GM19035 (cell line): ENCODE measurements around the gene IGHMBP2.

Experiments used
- ATAC-seq: cut with Tn5 transposase; IDR thresholded peaks from one replicate; pipeline ENCODE4 v1.9.1; 2021; ENCODE audit not compliant: unreplicated experiment

Gene IGHMBP2

GRCh38 chr11:68889948-68890446, 13.7 kb upstream of the IGHMBP2 start:
- no peak for ATAC-seq

DNA sequence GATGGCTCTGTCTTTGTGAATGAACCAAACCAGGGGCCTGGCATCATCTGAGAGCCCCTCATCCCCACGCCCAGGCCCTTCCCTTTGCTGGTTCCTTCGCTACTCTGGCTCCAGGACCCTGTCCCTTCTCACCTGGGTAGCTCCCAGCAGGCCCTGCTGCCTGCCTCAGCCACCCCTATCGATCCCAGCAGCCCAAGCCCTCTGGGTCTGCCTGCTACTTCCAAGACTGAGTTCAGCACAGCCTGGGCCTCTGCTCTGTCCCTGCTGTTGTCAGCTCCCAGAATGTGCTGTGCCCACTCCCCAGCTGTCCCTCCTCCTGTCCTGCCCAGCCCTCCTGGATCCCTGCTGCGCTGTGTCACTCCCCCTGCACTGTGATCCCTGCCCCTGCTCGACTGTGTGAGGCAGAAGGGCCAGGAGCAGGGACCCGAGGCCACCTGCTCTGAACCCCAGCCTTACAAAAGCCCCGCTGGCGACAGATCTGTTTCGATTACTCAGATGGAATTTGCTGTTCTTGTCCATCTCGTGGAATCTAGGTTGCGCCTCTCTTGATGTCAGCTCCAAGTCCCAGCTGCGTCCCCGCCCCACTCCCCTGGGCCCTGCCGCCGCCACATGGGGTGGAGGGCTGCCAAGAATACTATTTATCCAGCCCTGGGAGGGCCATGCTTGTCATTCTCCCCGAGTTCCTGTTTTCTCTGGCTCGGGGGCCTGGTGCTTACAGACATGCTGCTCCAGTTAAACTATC, 13.0 kb upstream of the IGHMBP2 start:
- ATAC-seq, result no peak

- ATAC-seq, result no peak
Measured at GRCh38 chr11:68891351-68891948, 12.2 kb upstream of the IGHMBP2 start.

GRCh38 chr11:68892576-68892975, 11.1 kb upstream of the IGHMBP2 start:
- ATAC-seq, result no peak

GRCh38 chr11:68893282-68893681, 10.4 kb upstream of the IGHMBP2 start:
- no peak for ATAC-seq

GRCh38 chr11:68896171-68896959, 7.3 kb upstream of the IGHMBP2 start:
- ATAC-seq, result no peak

DNA sequence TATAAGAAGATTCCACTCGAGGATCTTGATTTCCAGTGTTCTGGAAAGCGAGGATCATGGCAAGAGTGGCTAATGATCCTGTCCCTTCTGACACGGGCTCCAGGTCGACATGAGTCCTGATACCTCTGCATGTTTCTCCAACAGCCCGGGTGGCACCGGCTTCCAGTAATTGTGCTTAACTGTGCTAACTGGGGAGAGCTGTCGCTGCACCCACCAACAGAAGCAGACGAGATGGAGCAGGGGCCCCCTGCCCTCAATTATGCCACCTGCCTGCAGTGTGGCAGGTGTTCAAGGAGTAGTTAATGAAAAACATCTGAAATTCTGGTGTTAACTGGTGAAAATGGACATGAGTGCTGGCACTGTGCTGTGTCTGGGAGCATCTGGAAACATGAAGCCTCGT, 6.2 kb upstream of the IGHMBP2 start:
- ATAC-seq, result no peak

- no peak for ATAC-seq
Measured at GRCh38 chr11:68900835-68901381, 2.8 kb upstream of the IGHMBP2 start.

DNA sequence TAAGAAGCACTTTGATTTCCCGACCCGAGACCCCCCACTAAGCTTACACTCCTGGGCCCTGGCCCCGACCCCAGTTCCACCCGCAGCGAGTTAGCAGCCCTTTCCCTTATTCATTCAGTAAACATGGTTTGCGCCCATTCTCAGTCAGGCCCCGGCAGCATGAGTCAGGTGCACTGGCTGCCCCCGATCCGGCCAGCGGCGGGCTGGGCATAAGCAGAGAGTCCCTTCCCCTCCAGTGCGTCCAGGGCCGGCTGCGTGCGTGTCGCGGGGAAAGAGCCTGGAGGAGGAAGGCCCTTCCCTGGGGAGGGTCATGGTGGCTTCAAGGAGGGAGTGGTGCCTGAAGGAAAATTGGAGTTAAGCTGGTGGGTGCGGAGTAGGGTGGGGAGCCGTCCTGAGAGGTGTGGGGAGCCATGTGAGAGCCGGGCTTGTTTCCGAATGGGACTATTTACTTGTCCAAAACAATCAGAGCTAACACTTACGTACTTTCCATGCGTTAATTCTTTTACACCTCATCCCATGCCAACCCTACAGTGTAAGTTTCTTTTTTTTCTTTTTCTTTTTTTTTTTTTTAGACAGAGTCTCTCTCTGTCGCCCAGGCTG, 657 bp downstream of the IGHMBP2 start:
- ATAC-seq, result peak; percentile 13

DNA sequence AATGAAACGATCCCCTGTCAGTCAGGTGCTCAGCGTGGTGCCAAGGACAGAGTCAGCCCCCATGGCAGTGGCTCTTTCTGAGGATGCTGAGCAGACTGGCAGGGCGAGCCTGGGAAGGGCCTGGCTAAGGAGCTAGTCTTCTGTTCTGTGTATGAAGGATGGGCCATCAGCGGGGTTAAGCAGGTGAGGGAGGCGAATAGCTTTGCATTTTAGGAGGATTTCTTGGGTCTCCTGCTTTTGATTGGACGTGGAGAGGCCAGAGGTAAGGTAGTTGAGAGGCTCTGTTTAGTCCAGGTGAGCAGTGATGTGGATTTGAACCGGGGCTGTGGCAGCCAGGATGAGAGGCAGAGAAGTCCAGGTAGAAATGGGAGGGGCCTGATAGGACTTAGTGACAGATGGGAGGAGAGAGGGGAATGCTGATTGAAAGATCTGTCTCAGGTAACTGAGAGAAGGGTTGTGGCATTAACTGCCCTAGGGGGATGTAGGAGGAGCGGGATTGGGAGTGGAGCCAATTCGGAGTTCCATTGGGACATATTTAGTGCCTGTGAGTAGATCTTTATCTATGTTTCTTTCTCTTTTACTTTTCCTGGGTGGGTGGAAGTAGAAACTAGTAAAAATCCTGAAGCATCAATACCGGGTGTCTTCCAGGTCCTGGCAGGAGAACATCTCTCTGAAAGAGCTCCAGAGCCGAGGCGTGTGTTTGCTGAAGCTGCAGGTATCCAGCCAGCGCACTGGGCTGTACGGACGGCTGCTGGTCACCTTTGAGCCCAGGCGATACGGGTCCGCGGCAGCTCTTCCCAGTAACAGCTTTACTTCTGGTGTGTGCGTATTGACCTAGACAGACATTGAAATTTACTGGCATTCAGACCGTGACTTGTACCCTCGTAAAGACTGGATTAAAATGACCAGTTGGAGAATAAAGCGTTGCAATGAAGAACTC, 2.0 kb downstream of the IGHMBP2 start:
- no peak for ATAC-seq

DNA sequence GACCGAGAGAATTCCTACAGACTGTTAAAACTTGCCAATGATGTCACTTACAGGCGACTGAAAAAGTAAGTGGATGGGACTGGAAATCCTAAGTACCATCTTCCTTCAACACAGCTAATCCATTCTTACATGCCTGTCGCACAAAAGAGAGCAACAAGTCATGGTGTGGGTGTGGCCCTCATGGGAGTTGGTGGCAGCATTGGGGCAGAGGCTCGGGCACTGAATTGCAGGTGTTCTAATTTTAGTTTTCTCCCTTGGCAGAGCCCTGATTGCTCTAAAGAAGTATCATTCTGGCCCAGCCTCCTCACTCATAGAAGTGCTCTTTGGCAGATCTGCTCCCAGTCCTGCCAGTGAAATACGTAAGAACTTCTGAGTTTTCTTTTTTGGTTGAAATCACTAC, 4.6 kb downstream of the IGHMBP2 start:
- no peak for ATAC-seq

DNA sequence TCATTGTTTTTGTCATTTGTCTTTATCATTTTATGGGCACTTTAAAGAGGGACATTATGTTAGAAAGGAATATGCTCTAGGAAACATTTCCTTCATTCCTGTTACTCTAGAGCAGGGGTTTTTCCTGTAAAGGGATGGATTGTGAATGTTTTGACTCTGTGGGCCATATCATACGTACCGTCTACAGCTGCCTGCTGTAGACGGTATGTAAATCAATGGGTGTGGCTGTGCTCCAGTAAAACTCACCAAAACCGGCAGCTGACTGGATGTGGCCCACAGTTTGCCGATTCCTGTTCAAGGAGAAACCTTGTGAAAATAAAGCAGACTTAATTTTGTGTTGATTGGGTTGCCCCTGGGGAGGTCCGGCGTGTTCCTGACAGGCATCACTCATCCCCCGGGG, 7.3 kb downstream of the IGHMBP2 start:
- no peak for ATAC-seq

GRCh38 chr11:68911731-68912130, 8.0 kb downstream of the IGHMBP2 start:
- ATAC-seq, result no peak

DNA sequence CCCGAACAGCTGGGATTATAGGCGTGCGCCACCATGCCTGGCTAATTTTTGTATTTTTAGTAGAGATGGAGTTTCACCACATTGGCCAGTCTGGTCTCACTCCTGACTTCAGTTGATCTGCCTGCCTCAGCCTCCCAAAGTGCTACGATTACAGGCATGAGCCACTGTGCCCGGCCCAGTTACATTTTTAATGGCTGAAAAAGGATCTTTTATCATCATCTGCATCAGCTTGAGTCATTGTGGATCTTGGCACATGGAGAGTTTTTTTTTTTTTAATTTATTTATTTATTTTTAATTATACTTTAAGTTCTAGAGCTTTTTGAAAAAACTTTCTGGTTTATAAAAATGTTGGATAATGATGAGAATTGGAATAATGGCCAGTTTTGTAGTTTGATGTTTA, 8.6 kb downstream of the IGHMBP2 start:
- no peak for ATAC-seq

DNA sequence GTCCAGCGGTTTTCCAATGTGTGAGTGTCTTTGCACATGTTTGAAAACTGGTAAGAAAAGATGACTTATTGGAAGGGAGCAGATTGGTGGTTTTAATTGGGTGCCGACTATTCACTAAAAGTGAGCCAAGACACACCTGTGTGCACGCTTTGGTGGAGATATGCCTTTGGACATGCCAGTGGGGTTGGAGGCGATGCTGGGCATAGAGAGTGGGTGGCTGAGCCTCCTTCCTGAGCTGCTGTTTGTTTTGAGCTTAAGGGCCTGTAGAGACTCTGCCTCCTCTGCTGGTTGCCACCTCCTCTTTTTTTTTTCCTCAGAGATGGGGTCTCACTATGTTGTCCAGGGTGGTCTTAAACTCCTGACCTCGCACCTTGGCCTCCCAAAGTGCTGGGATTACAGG, 9.5 kb downstream of the IGHMBP2 start:
- ATAC-seq, result no peak

DNA sequence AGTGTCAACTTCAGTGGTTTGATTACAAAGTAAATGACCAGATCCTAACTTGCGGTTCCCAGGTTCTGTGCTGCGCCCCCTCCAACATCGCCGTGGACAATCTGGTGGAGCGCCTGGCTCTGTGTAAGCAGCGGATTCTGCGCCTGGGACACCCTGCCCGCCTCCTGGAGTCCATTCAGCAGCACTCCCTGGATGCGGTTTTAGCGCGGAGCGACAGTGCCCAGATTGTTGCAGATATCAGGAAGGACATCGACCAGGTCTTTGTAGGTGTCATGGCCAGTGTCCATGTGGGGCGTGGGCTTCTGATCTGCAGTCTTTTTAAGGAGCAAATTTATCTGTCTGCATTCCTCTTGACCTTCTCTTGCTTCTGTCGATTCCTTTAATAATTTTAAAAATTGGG, 11.1 kb downstream of the IGHMBP2 start:
- ATAC-seq, result no peak

DNA sequence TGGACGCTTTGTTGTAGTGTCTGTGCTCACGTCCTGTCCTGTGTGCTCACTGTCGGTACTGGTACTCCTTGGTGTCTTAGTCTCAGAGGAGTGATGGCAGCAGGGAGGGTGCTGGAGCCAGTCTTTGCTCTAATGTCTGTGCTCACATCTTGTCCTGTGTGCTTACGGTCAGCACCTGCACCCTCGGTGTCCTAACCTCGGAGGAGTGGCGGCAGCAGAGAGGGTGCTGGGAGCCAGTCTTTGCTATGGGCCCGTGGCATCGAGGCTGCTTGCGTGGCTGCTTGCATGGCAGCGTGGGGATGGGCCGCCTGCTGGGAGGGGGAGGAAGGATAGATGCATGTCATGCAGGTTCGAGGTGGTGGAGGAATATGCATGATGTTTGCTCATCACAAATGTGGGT, 12.7 kb downstream of the IGHMBP2 start:
- no peak for ATAC-seq

GRCh38 chr11:68923614-68924013, 19.9 kb downstream of the IGHMBP2 start:
- ATAC-seq, result no peak

DNA sequence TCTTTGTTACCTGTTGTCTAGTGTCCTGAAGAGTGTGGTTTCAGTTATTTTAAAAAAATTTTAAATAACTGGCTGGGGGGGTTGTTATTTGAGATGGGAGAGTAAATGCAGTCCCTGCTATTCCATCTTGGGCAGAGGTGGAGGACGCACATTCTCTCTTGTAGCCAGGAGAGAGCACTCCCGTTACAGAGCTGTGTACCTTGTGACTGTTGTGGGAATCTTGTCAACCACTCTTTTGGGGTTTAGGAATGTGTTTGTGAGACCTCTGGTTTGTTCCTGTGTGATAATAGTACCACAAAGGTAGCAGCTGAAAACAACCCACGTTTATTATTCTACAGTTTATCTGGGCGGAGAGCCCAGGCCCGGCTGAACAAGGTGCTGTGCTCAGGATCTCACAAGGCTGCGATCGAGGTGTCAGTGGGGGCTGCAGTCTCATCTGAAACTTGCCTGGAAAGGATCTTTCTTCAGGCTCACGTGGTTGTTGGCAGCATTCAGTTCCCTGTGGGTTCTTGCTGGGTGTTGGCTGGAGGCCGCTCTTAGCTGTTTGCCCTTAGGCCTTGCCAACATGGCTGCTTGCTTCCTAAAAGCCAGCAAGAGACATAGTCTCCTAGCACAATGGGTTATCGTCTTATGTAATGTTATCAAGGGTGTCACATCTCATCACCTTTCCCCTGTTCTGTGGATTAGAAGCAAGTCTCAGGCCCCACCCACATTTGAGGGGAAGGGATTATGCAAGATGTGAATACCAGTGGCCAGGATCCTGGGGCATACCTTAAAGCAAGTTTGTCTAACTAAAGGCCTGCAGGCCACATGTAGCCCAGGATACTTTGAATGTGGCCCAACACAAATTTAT, 20.6 kb downstream of the IGHMBP2 start:
- ATAC-seq, result no peak
